Loucy (cell line): ENCODE measurements around the gene C1orf105.

Experiments used
- H2AFZ ChIP-seq: fragments of 200-600 bp; sonication (generic); 2 replicates; pipeline ENCODE4 v1.6.0; 2016; ENCODE audit warnings: antibody characterized with exemption, mild to moderate bottlenecking, low read length, moderate library complexity
- H3F3A ChIP-seq: fragments of 200-600 bp; 2 replicates; pipeline ENCODE4 v1.6.0; 2016; ENCODE audit warnings: antibody characterized with exemption, low read depth, mild to moderate bottlenecking
- H3K27me3 ChIP-seq: fragments of 200-600 bp; sonication (generic); 2 replicates; pipeline ENCODE4 v1.6.1; 2014; ENCODE audit warnings: low read length, mild to moderate bottlenecking; ENCODE audit not compliant: insufficient read depth, poor library complexity, severe bottlenecking
- H3K36me3 ChIP-seq: fragments of 200-600 bp; sonication (generic); 2 replicates; pipeline ENCODE4 v1.6.1; 2016; ENCODE audit warnings: low read length; ENCODE audit not compliant: insufficient read depth
- H3K4me1 ChIP-seq: fragments of 200-600 bp; sonication (generic); 2 replicates; pipeline ENCODE4 v1.5.1; 2014; ENCODE audit warnings: low read length, mild to moderate bottlenecking; ENCODE audit not compliant: insufficient read depth, poor library complexity, severe bottlenecking
- H3K4me2 ChIP-seq: fragments of 200-600 bp; sonication (generic); 2 replicates; pipeline ENCODE4 v1.6.0; 2014; ENCODE audit warnings: antibody characterized with exemption, low read length, low read depth, mild to moderate bottlenecking; ENCODE audit not compliant: poor library complexity, severe bottlenecking
- H3K4me3 ChIP-seq: fragments of 200-600 bp; sonication (generic); 2 replicates; pipeline ENCODE4 v1.5.1; 2014; ENCODE audit warnings: low read length, mild to moderate bottlenecking, mixed read lengths; ENCODE audit not compliant: poor library complexity, severe bottlenecking
- H3K79me2 ChIP-seq: fragments of 200-600 bp; sonication (generic); 2 replicates; pipeline ENCODE4 v1.6.1; 2014; ENCODE audit warnings: low read length; ENCODE audit not compliant: insufficient read depth
- H3K9ac ChIP-seq: fragments of 200-600 bp; sonication (generic); 2 replicates; pipeline ENCODE4 v1.6.0; 2014; ENCODE audit warnings: mild to moderate bottlenecking, low read depth, low read length, moderate library complexity; ENCODE audit not compliant: poor library complexity, severe bottlenecking
- H3K9me2 ChIP-seq: fragments of 200-600 bp; sonication (generic); replicated peaks from 2 replicates; pipeline ENCODE4 v1.6.1; 2016; ENCODE audit warnings: low read depth, low read length, mixed read lengths
- H3K9me3 ChIP-seq: fragments of 200-600 bp; sonication (generic); 2 replicates; pipeline ENCODE4 v1.6.1; 2014; ENCODE audit warnings: mild to moderate bottlenecking, antibody characterized with exemption, low read length, low read depth; ENCODE audit not compliant: insufficient read depth
- H4K20me1 ChIP-seq: fragments of 200-600 bp; sonication (generic); 2 replicates; pipeline ENCODE4 v1.6.0; 2014; ENCODE audit warnings: antibody characterized with exemption, low read length, mild to moderate bottlenecking; ENCODE audit not compliant: insufficient read depth, poor library complexity, severe bottlenecking
- EZH2phosphoT487 ChIP-seq: fragments of 200-600 bp; IDR thresholded peaks from 2 replicates; pipeline ENCODE4 v1.6.1; 2018; ENCODE audit warnings: antibody characterized with exemption, mild to moderate bottlenecking, moderate library complexity, borderline replicate concordance
- TF ChIP-seq, protein P1 (sequence below): fragments of 200-600 bp; sonication (generic); conservative IDR thresholded peaks from 2 replicates; pipeline ENCODE4 v1.5.1; 2014; ENCODE audit warnings: mild to moderate bottlenecking, antibody characterized with exemption, low read length

The C1orf105 gene

DNA sequence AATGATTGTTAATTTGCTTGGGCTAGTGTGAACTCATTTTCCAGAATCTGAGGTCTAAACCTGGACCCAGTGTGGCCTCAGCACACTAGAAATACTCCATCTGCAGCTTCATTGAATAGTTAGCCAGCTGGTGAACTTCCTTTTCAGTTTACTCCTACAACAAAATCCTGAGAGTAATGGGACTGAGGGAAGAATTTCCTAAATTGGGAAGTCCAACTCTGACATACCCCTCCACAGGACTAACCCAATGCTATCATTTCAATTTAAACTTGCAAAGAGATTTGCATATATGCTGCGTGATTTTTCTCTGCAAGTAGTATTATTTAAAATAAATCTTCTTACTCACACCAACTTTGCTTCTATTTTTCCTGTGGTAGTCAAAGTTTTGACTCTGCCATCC is 51.2 kb downstream of the C1orf105 start:
- Histone ChIP-seq H3K36me3 (no peaks in the 10 kb centered on the region), H3K79me2 (no peaks in the 10 kb centered on the region), H3K4me3 (no peak overlapping the region), H3K27me3 (no peaks in the 10 kb centered on the region), H3F3A (no peaks in the 10 kb centered on the region), H3K4me1 (peaks cover 13% of the 10 kb centered on the region), H3K9ac (no peak overlapping the region), H3K9me3 (no peaks in the 10 kb centered on the region), H4K20me1 (no peaks in the 10 kb centered on the region), H3K4me2 (no peak overlapping the region), H2AFZ (no peak overlapping the region), H3K9me2 (no peaks in the 10 kb centered on the region)
- no peak for TF ChIP-seq EZH2phosphoT487

DNA sequence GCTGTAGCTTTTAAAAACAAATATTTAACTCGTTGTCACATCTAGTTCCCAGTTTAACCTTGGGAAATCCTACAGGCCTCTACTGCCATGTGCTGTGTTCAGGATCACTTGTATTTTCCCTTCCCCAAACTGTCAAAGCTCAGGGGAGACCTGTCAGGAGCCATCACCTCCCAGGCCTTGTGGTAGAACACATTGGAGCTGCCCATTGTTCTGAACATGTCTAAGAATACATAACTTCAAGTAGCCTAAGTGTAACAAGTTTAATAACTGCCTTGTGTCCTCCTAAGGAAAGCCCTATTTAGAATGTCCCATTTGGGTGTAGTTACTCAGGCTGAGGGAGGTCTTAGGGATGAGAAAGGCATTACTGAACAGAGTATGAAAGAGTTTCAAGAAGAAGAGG is 52.0 kb downstream of the C1orf105 start:
- Histone ChIP-seq H3K9me3 (no peaks in the 10 kb centered on the region), H3K36me3 (no peaks in the 10 kb centered on the region), H2AFZ (no peak overlapping the region), H3K9me2 (no peaks in the 10 kb centered on the region), H3K27me3 (no peaks in the 10 kb centered on the region), H3K4me1 (peaks cover 13% of the 10 kb centered on the region), H3K4me3 (no peak overlapping the region), H3K79me2 (no peaks in the 10 kb centered on the region), H3K9ac (no peak overlapping the region), H3K4me2 (no peak overlapping the region), H3F3A (no peaks in the 10 kb centered on the region), H4K20me1 (no peaks in the 10 kb centered on the region)
- TF ChIP-seq, protein P1, sequence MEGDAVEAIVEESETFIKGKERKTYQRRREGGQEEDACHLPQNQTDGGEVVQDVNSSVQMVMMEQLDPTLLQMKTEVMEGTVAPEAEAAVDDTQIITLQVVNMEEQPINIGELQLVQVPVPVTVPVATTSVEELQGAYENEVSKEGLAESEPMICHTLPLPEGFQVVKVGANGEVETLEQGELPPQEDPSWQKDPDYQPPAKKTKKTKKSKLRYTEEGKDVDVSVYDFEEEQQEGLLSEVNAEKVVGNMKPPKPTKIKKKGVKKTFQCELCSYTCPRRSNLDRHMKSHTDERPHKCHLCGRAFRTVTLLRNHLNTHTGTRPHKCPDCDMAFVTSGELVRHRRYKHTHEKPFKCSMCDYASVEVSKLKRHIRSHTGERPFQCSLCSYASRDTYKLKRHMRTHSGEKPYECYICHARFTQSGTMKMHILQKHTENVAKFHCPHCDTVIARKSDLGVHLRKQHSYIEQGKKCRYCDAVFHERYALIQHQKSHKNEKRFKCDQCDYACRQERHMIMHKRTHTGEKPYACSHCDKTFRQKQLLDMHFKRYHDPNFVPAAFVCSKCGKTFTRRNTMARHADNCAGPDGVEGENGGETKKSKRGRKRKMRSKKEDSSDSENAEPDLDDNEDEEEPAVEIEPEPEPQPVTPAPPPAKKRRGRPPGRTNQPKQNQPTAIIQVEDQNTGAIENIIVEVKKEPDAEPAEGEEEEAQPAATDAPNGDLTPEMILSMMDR = no peak
- TF ChIP-seq EZH2phosphoT487 = no peak

DNA sequence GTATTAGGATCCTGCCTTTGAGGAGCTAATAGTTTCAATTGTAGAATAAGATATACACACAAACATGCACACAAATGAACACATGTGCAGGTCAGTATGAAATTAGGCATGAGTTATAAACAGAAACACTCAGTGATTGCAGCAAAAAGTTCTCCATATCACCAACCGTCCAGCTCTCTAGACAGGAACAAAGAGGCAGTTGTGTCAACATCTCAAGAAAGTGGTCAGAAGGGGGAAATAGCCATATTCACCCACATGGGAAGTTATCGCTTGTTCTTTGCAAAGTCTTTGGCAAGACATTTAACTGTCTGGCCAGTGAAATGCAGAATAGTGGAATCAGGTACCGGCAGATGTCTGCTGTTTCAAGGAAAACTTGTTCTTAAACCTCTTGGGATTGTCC is 52.8 kb downstream of the C1orf105 start:
- no peaks in the 10 kb centered on the region for H3K9me2 ChIP-seq
- H3F3A ChIP-seq = no peaks in the 10 kb centered on the region
- TF ChIP-seq, protein P1 = no peak
- TF ChIP-seq EZH2phosphoT487 = no peak
- H3K4me1 ChIP-seq = peaks cover 13% of the 10 kb centered on the region
- no peaks in the 10 kb centered on the region for H3K27me3 ChIP-seq
- no peaks in the 10 kb centered on the region for H3K9me3 ChIP-seq
- H4K20me1 ChIP-seq = no peaks in the 10 kb centered on the region
- H3K36me3 ChIP-seq = no peaks in the 10 kb centered on the region
- H2AFZ ChIP-seq = no peak overlapping the region
- H3K79me2 ChIP-seq = no peaks in the 10 kb centered on the region
- H3K9ac ChIP-seq = no peak overlapping the region
- no peak overlapping the region for H3K4me3 ChIP-seq
- H3K4me2 ChIP-seq = no peak overlapping the region

DNA sequence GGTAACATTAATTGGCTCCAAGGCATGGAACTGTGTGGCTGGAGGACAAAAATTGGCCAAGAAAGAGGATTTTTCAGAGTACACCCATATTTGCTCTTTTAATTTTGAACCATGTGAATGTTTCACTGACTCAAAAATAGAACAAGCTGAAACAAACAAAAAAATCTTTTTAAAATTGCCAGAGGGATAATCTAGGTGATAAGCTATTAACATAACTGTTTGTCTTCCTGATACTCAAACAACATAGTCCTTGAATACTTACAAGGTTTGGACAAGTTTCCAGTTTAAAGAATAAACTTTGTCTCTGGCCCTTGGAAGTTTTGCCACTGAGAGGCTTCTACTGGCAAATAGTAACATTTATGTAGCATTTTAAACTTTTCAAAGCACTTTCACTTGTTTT is 53.4 kb downstream of the C1orf105 start:
- Histone ChIP-seq H3K79me2 (no peaks in the 10 kb centered on the region), H3F3A (no peaks in the 10 kb centered on the region), H3K27me3 (no peaks in the 10 kb centered on the region), H3K4me1 (peaks cover 13% of the 10 kb centered on the region), H3K36me3 (no peaks in the 10 kb centered on the region), H3K4me2 (no peak overlapping the region), H3K9me2 (no peaks in the 10 kb centered on the region), H2AFZ (no peak overlapping the region), H4K20me1 (no peaks in the 10 kb centered on the region), H3K9me3 (no peaks in the 10 kb centered on the region), H3K4me3 (no peak overlapping the region), H3K9ac (no peak overlapping the region)
- no peak for TF ChIP-seq EZH2phosphoT487
- TF ChIP-seq, protein P1 = no peak
